Measurements from ENCODE around the gene CCDC40. TPM values are rescaled to one million over a fixed set of nuclear protein-coding genes. Genes with fewer than 3 reads are reported as not detected.

CCDC40 gene
- total RNA-seq, 1 experiment from 2014 or later = 9.9 TPM

- Mint-ChIP-seq H3K27ac (ENCODE audit: unreplicated experiment) (no peak overlapping the region), H3K4me3 (ENCODE audit: low read depth, unreplicated experiment) (no peak overlapping the region), H3K27me3 (ENCODE audit: unreplicated experiment) (no peaks in the 10 kb centered on the region), H3K36me3 (ENCODE audit: insufficient read depth, unreplicated experiment) (peaks cover 5% of the 10 kb centered on the region), H3K4me1 (ENCODE audit: low read depth, unreplicated experiment) (no peaks in the 10 kb centered on the region), H3K9me3 (ENCODE audit: low read depth, unreplicated experiment) (no peaks in the 10 kb centered on the region)
- TF ChIP-seq CTCF (IDR thresholded peaks at IDR 0.05; ENCODE audit: unreplicated experiment) = no peak
- intact Hi-C loops (cut with micrococcal nuclease; ENCODE audit: unreplicated experiment) = no loop called here
- no peak for DNase-seq
- BruUV-seq (replicated peaks) = no TSS peak
- CTCF ChIA-PET = interaction anchor here (0.7 kb wide), 1 partner anchor 15 kb away, joined by 3 read pairs; no protein-coding TSS in a partner anchor
These were observed 72.7 kb downstream of the CCDC40 start for GRCh38 chr17:80109066-80109660.

GRCh38 chr17:80109713-80110446 lies 73.4 kb downstream of the CCDC40 start:
- CTCF ChIA-PET = interaction anchor here (0.7 kb wide), 1 partner anchor 14 kb away, joined by 3 read pairs; no protein-coding TSS in a partner anchor
- no TSS peak for BruUV-seq (replicated peaks)
- Mint-ChIP-seq H3K36me3 (ENCODE audit: insufficient read depth, unreplicated experiment) (peaks cover 5% of the 10 kb centered on the region), H3K27me3 (ENCODE audit: unreplicated experiment) (no peaks in the 10 kb centered on the region), H3K27ac (ENCODE audit: unreplicated experiment) (no peak overlapping the region), H3K4me1 (ENCODE audit: low read depth, unreplicated experiment) (no peaks in the 10 kb centered on the region), H3K4me3 (ENCODE audit: low read depth, unreplicated experiment) (no peak overlapping the region), H3K9me3 (ENCODE audit: low read depth, unreplicated experiment) (no peaks in the 10 kb centered on the region)
- intact Hi-C loops (cut with micrococcal nuclease; ENCODE audit: unreplicated experiment) = no loop called here
- no peak for DNase-seq
- TF ChIP-seq CTCF (IDR thresholded peaks at IDR 0.05; ENCODE audit: unreplicated experiment) = no peak

- no peak overlapping the region for H3K4me3 Mint-ChIP-seq (ENCODE audit: low read depth, unreplicated experiment)
- H3K9me3 Mint-ChIP-seq (ENCODE audit: low read depth, unreplicated experiment) = no peaks in the 10 kb centered on the region
- no peak for TF ChIP-seq CTCF (IDR thresholded peaks at IDR 0.05; ENCODE audit: unreplicated experiment)
- no peaks in the 10 kb centered on the region for H3K4me1 Mint-ChIP-seq (ENCODE audit: low read depth, unreplicated experiment)
- peaks cover 5% of the 10 kb centered on the region for H3K36me3 Mint-ChIP-seq (ENCODE audit: insufficient read depth, unreplicated experiment)
- H3K27me3 Mint-ChIP-seq (ENCODE audit: unreplicated experiment) = no peaks in the 10 kb centered on the region
- intact Hi-C loops (cut with micrococcal nuclease; ENCODE audit: unreplicated experiment) = no loop called here
- no peak for DNase-seq
- no peak overlapping the region for H3K27ac Mint-ChIP-seq (ENCODE audit: unreplicated experiment)
- no TSS peak for BruUV-seq (replicated peaks)
- CTCF ChIA-PET = no interaction called here
These were observed 74.0 kb downstream of the CCDC40 start for GRCh38 chr17:80110447-80110812.

GRCh38 chr17:80110927-80111701 lies 74.7 kb downstream of the CCDC40 start:
- Mint-ChIP-seq H3K27me3 (ENCODE audit: unreplicated experiment) (no peaks in the 10 kb centered on the region), H3K36me3 (ENCODE audit: insufficient read depth, unreplicated experiment) (peaks cover 5% of the 10 kb centered on the region), H3K27ac (ENCODE audit: unreplicated experiment) (no peak overlapping the region), H3K9me3 (ENCODE audit: low read depth, unreplicated experiment) (no peaks in the 10 kb centered on the region), H3K4me3 (ENCODE audit: low read depth, unreplicated experiment) (no peak overlapping the region), H3K4me1 (ENCODE audit: low read depth, unreplicated experiment) (no peaks in the 10 kb centered on the region)
- no TSS peak for BruUV-seq (replicated peaks)
- intact Hi-C loops (cut with micrococcal nuclease; ENCODE audit: unreplicated experiment) = no loop called here
- CTCF ChIA-PET = no interaction called here
- no peak for TF ChIP-seq CTCF (IDR thresholded peaks at IDR 0.05; ENCODE audit: unreplicated experiment)
- no peak for DNase-seq

Measured in Calu3 (cell line).